SU-DHL-6 (cell line): Measurements from ENCODE around the gene PPP1R37.
A peak's percentile ranks its signal among the peaks of the same experiment; 100 is the strongest.

Experiments used
- H2AFZ ChIP-seq: fragments of 200-600 bp; sonication (generic); 2 replicates; pipeline ENCODE4 v1.6.1; 2014; ENCODE audit warnings: low read depth, mild to moderate bottlenecking, moderate library complexity, mixed read lengths, antibody characterized with exemption, low read length; ENCODE audit not compliant: severe bottlenecking
- H3F3A ChIP-seq: fragments of 200-600 bp; shearing (Covaris generic); 2 replicates; pipeline ENCODE4 v1.6.0; 2016; ENCODE audit warnings: antibody characterized with exemption, mild to moderate bottlenecking; ENCODE audit not compliant: insufficient read depth
- H3K27ac ChIP-seq: fragments of 200-600 bp; sonication (generic); 2 replicates; pipeline ENCODE4 v1.5.1; 2016; ENCODE audit warnings: low read depth, mild to moderate bottlenecking, low read length, moderate library complexity, mixed read lengths
- H3K27me3 ChIP-seq: fragments of 200-600 bp; sonication (generic), shearing (Covaris generic); 2 replicates; pipeline ENCODE4 v1.6.0; 2014; ENCODE audit warnings: mild to moderate bottlenecking, low read length
- H3K36me3 ChIP-seq: fragments of 200-600 bp; sonication (generic); 2 replicates; pipeline ENCODE4 v1.6.1; 2014; ENCODE audit warnings: mild to moderate bottlenecking, low read length, mixed read lengths
- H3K4me2 ChIP-seq: fragments of 300-600, 200-600 bp; shearing (Covaris generic), sonication (generic); 2 replicates; pipeline ENCODE4 v1.6.0; 2014; ENCODE audit warnings: low read length, low read depth, mild to moderate bottlenecking; ENCODE audit not compliant: poor library complexity, severe bottlenecking
- H3K4me3 ChIP-seq: fragments of 200-600 bp; sonication (generic); 2 replicates; pipeline ENCODE4 v1.5.1; 2014; ENCODE audit warnings: antibody characterized with exemption, low read length, mild to moderate bottlenecking, mixed read lengths; ENCODE audit not compliant: insufficient read depth, poor library complexity, severe bottlenecking
- H3K79me2 ChIP-seq: fragments of 200-600 bp; sonication (generic); 2 replicates; pipeline ENCODE4 v1.6.1; 2014; ENCODE audit warnings: mild to moderate bottlenecking, low read length, moderate library complexity; ENCODE audit not compliant: insufficient read depth
- H3K9ac ChIP-seq: fragments of 200-600 bp; sonication (generic); 2 replicates; pipeline ENCODE4 v1.7.0; 2014; ENCODE audit warnings: mild to moderate bottlenecking, low read length
- H3K9me2 ChIP-seq: fragments of 200-600 bp; sonication (generic); replicated peaks from 2 replicates; pipeline ENCODE4 v1.6.1; 2014; ENCODE audit warnings: low read length; ENCODE audit not compliant: insufficient read depth
- H3K9me3 ChIP-seq: fragments of 200-600 bp; sonication (generic); 2 replicates; pipeline ENCODE4 v1.6.1; 2014; ENCODE audit warnings: low read length, mixed read lengths; ENCODE audit not compliant: insufficient read depth
- H4K20me1 ChIP-seq: fragments of 200-600 bp; sonication (generic); 2 replicates; pipeline ENCODE4 v1.6.1; 2014; ENCODE audit warnings: low read depth, mild to moderate bottlenecking, antibody characterized with exemption, low read length, moderate library complexity, mixed read lengths
- CTCF ChIP-seq: fragments of 200-600 bp; sonication (generic); IDR thresholded peaks from one replicate; pipeline ENCODE4 v1.5.1; 2017; ENCODE audit warnings: antibody characterized with exemption, mild to moderate bottlenecking, low read length, moderate library complexity; ENCODE audit not compliant: insufficient read depth, poor library complexity, severe bottlenecking
- EZH2phosphoT487 ChIP-seq: fragments of 200-600 bp; sonication (generic), shearing (Covaris generic); conservative IDR thresholded peaks from 2 replicates; pipeline ENCODE4 v1.6.1; 2018; ENCODE audit warnings: mild to moderate bottlenecking, antibody characterized with exemption, low read length, moderate library complexity, mixed read lengths

Gene PPP1R37

DNA sequence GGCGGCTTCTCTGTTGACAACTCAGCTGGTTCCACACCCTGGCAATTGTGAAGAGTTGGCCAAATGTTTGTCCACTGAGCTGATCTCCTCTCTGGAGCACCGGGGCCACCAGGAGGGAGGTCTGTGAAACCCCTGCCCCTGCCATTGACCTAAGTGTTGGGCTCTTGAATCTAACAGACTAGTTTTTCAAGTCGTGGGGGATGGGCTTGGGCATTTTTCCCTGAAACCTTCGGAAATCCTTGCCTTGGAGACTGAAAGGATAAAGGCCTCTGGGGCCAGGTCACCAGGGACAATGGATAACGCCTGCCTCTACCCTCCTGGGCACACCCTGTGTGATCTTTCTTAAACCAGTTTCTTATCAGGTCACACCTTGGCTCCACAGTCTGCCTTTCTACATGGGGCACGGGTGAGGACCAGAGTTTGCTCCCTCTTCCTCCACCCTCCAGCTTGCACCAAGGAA, 13.0 kb upstream of the PPP1R37 start:
- peaks cover 5% of the 10 kb centered on the region; the same call in 1 of the 2 replicates for H3K36me3 ChIP-seq
- H3K9me3 ChIP-seq, result no peaks in the 10 kb centered on the region
- peaks cover 20% of the 10 kb centered on the region for H3F3A ChIP-seq
- TF ChIP-seq EZH2phosphoT487 (no peak), CTCF (no peak)
- peaks cover 63% of the 10 kb centered on the region for H3K79me2 ChIP-seq
- no peaks in the 10 kb centered on the region for H3K27me3 ChIP-seq
- no peaks in the 10 kb centered on the region for H3K9me2 ChIP-seq
- peak overlapping the region; percentile 81 for H3K27ac ChIP-seq
- peaks cover under 1% of the 10 kb centered on the region for H4K20me1 ChIP-seq
- no peak overlapping the region for H2AFZ ChIP-seq
- peak overlapping the region; percentile 74 for H3K4me2 ChIP-seq
- peak overlapping the region; percentile 99 for H3K9ac ChIP-seq
- H3K4me3 ChIP-seq, result peak overlapping the region; percentile 100

- no peaks in the 10 kb centered on the region for H3K27me3 ChIP-seq
- H3K79me2 ChIP-seq, result peaks cover 55% of the 10 kb centered on the region
- H3K4me2 ChIP-seq, result no peak overlapping the region
- H3K36me3 ChIP-seq, result peaks cover 5% of the 10 kb centered on the region; the same call in 1 of the 2 replicates
- peaks cover 13% of the 10 kb centered on the region for H3F3A ChIP-seq
- H4K20me1 ChIP-seq, result no peaks in the 10 kb centered on the region; the same call in 1 of the 2 replicates
- no peak overlapping the region for H3K4me3 ChIP-seq
- H2AFZ ChIP-seq, result no peak overlapping the region
- H3K27ac ChIP-seq, result no peak overlapping the region
- H3K9me3 ChIP-seq, result no peaks in the 10 kb centered on the region
- TF ChIP-seq EZH2phosphoT487, result no peak
- no peak for TF ChIP-seq CTCF
- H3K9ac ChIP-seq, result no peak overlapping the region
- no peaks in the 10 kb centered on the region for H3K9me2 ChIP-seq
These were observed 10.8 kb upstream of the PPP1R37 start for GRCh38 chr19:45082170-45082569.

GRCh38 chr19:45086480-45086879, 6.5 kb upstream of the PPP1R37 start:
- Histone ChIP-seq H3K9ac (no peak overlapping the region), H2AFZ (no peak overlapping the region), H3F3A (peaks cover 9% of the 10 kb centered on the region), H3K79me2 (peaks cover 33% of the 10 kb centered on the region), H3K9me2 (no peaks in the 10 kb centered on the region), H3K27me3 (no peaks in the 10 kb centered on the region), H3K36me3 (peaks cover 19% of the 10 kb centered on the region), H3K9me3 (peaks cover 5% of the 10 kb centered on the region; the same call in 1 of the 2 replicates), H3K27ac (no peak overlapping the region), H3K4me3 (no peak overlapping the region), H3K4me2 (no peak overlapping the region), H4K20me1 (no peaks in the 10 kb centered on the region)
- TF ChIP-seq CTCF, result no peak
- no peak for TF ChIP-seq EZH2phosphoT487
